Astrocyte (in vitro differentiated cells and primary cell): Measurements from ENCODE around the gene SLC6A20.

Source experiments
- EZH2 ChIP-seq: IDR thresholded peaks from 2 replicates; pipeline ENCODE4 v1.6.1; 2012; ENCODE audit warnings: mild to moderate bottlenecking, low read length, inconsistent platforms; ENCODE audit not compliant: insufficient read depth
- TF ChIP-seq, protein P1 (sequence below): IDR thresholded peaks from 2 replicates; pipeline ENCODE4 v1.5.1; 2011; ENCODE audit warnings: low read depth, mild to moderate bottlenecking, inconsistent platforms, low read length, moderate library complexity; ENCODE audit not compliant: insufficient read depth

DNA sequence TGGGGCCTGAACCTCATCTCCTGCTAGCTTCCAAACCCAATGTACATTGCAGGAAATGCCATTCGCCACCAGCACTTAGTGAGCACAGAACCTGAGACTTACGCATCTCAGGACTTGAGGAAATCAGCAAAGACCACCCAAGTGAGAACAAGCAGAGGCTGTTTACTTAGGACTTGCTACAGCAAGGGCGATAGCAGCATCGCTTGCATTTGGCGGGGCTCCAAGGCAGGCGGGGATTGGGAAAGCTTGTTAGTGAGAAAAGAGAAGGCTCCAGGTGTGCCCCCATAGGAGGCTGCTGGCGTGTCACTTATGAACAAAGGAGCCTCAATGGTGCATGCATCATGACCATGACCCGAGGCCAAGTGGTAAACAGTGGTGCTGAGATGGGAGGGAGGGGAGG lies 19.7 kb downstream of the SLC6A20 start:
- TF ChIP-seq, protein P1, sequence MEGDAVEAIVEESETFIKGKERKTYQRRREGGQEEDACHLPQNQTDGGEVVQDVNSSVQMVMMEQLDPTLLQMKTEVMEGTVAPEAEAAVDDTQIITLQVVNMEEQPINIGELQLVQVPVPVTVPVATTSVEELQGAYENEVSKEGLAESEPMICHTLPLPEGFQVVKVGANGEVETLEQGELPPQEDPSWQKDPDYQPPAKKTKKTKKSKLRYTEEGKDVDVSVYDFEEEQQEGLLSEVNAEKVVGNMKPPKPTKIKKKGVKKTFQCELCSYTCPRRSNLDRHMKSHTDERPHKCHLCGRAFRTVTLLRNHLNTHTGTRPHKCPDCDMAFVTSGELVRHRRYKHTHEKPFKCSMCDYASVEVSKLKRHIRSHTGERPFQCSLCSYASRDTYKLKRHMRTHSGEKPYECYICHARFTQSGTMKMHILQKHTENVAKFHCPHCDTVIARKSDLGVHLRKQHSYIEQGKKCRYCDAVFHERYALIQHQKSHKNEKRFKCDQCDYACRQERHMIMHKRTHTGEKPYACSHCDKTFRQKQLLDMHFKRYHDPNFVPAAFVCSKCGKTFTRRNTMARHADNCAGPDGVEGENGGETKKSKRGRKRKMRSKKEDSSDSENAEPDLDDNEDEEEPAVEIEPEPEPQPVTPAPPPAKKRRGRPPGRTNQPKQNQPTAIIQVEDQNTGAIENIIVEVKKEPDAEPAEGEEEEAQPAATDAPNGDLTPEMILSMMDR: no peak
- TF ChIP-seq EZH2: no peak
